ENCODE measurements around the gene CTSA.

DNA sequence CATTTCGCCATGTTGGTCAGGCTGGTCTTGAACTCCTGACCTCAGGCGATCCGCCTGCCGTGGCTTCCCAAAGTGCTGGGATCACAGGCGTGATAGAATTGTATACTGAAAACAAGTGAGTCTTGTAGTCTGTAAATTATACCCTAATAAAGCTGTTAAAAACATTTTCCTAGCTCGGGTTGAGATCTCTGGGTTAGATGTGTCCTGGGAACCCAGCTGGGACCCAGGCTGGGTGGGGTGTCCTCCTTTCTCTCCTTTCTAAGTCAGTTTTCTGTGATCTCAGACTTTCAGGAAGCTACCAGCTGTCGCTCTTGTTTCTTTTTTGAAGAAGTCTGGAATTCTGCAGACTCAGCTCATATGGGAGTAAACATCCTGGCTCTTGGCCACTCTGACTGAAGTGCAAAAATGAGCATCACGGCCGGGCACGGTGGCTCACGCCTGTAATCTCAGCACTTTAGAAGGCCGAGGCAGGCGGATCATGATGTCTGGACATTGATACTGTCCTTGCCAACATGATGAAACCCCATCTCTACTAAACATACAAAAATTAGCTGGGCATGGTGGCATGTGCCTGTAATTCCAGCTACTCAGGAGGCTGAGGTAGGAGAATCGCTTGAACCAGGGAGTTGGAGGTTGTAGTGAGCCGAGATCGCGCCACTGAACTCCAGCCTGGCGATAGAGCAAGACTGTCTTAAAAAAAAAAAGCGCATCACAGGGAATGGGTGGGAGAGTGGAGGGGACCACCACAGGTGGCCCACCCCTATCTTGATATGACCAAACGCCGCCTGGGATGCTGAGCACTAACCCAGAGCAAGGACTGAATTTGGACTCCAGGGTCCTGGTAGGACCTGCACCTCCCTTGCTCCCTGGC lies 33.5 kb downstream of the CTSA start:
- TF ChIP-seq CTCF (conservative IDR thresholded peaks at IDR 0.05; ENCODE audit: low read depth in 2 of 2) (no peak), EZH2 (IDR thresholded peaks at IDR 0.05; ENCODE audit: low read depth, unreplicated experiment) (no peak), REST (IDR thresholded peaks at IDR 0.05; ENCODE audit: unreplicated experiment) (no peak), CREB1 (CRISPR knock-in tag; IDR thresholded peaks at IDR 0.05; ENCODE audit: low read depth) (no peak), POLR2AphosphoS5 (IDR thresholded peaks at IDR 0.05; ENCODE audit: low read depth) (no peak), EZH2phosphoT487 (IDR thresholded peaks at IDR 0.05; ENCODE audit: unreplicated experiment) (no peak)

Measured in GM23338 (cell line).